HepG2 (cell line): Measurements from ENCODE around the gene EDNRB. TPM values are rescaled to one million over a fixed set of nuclear protein-coding genes. Genes with fewer than 3 reads are reported as not detected.

Experiments used
- ATAC-seq: fragments of 200-7000 bp; cut with Tn5 transposase; 3 replicates; pipeline ENCODE4 v1.9.1; 2020; ENCODE audit warnings: mild to moderate bottlenecking, moderate library complexity
- BruUV-seq: library from RNA; stranded (reverse); fragments of 400-500 nt; replicated peaks from 2 replicates; lab custom pipeline; 2021; lab: Mats Ljungman, UMichigan
- CTCF ChIA-PET: fragments of 300-600 bp; formaldehyde crosslinking; extraction: SDS; loops from one replicate; lab custom pipeline; 2021; ENCODE audit warnings: low total read pairs, inconsistent platforms, low intra/inter-chr PET ratio; lab: Yijun Ruan, JAX
- POLR2A ChIA-PET: fragments of 350-600 bp; sonication (Branson Sonifier 250); formaldehyde crosslinking; loops from one replicate; lab custom pipeline; 2020; ENCODE audit warnings: antibody characterized with exemption, inconsistent platforms; lab: Yijun Ruan, JAX
- DNase-seq: peaks from one replicate; pipeline ENCODE4 v3.0.0-alpha.2; 2015; ENCODE audit warnings: low spot score
- FAIRE-seq: peaks from 3 replicates; lab custom pipeline; 2011; peaks lifted over from hg19 to GRCh38; lab: Jason Lieb, UNC
- H2AFZ ChIP-seq: one replicate; pipeline ENCODE4 v1.6.1; 2011; ENCODE audit warnings: low read length, inconsistent platforms
- H3K27ac ChIP-seq: fragments of 300-600 bp; 3 replicates; pipeline ENCODE4 v1.8.0; 2011; ENCODE audit warnings: mixed run types, mild to moderate bottlenecking, mixed read lengths, low read length, inconsistent platforms; ENCODE audit not compliant: insufficient read depth; ENCODE audit errors: extremely low read length
- H3K27me3 ChIP-seq, 2 experiments: fragments of 200-600 bp in 1 of 2; 2 replicates in 1 of 2; 3 replicates in 1 of 2; pipeline versions ENCODE4 v1.6.0 to v1.8.0; 2011; ENCODE audit warnings: low read length in 2 of 2, mild to moderate bottlenecking in 2 of 2, moderate library complexity in 2 of 2, inconsistent platforms in 1 of 2; ENCODE audit not compliant: insufficient read depth in 2 of 2, control insufficient read depth in 1 of 2
- H3K36me3 ChIP-seq, 2 experiments: fragments of 200-600 bp in 1 of 2; replicated peaks in 1 of 2; 2 replicates in 1 of 2; 3 replicates in 1 of 2; pipeline versions ENCODE4 v1.5.1 to v1.8.0; 2011; ENCODE audit warnings: low read length in 2 of 2, inconsistent platforms in 1 of 2; ENCODE audit not compliant: insufficient read depth in 2 of 2, control insufficient read depth in 1 of 2
- H3K4me1 ChIP-seq: 2 replicates; pipeline ENCODE4 v1.5.1; 2012; ENCODE audit warnings: low read length, inconsistent platforms; ENCODE audit not compliant: insufficient read depth
- H3K4me2 ChIP-seq: 2 replicates; pipeline ENCODE4 v1.6.0; 2011; ENCODE audit warnings: low read depth, low read length, inconsistent platforms
- H3K4me3 ChIP-seq, 3 experiments: fragments of 200-600 bp in 1 of 3; sonication (generic), shearing (Covaris generic) in 1 of 3; replicated peaks in 1 of 3; 2 replicates each; pipeline ENCODE4 v1.5.1; 2011 to 2016; ENCODE audit warnings: low read length in 3 of 3, inconsistent platforms in 2 of 3, low read depth in 2 of 3, mild to moderate bottlenecking in 2 of 3, control low read depth in 1 of 3, mixed read lengths in 1 of 3; ENCODE audit not compliant: insufficient read depth in 1 of 3
- H3K79me2 ChIP-seq: one replicate; pipeline ENCODE4 v1.6.1; 2011; ENCODE audit warnings: low read length, inconsistent platforms; ENCODE audit not compliant: insufficient read depth
- H3K9ac ChIP-seq: 2 replicates; pipeline ENCODE4 v1.6.0; 2011; ENCODE audit warnings: mild to moderate bottlenecking, low read depth, low read length, inconsistent platforms; ENCODE audit not compliant: insufficient read depth
- H3K9me3 ChIP-seq: 2 replicates; pipeline ENCODE4 v1.5.1; 2012; ENCODE audit warnings: mild to moderate bottlenecking, low read length
- H4K20me1 ChIP-seq: 2 replicates; pipeline ENCODE4 v1.6.0; 2011; ENCODE audit warnings: inconsistent platforms, mild to moderate bottlenecking, low read length, moderate library complexity; ENCODE audit not compliant: insufficient read depth
- FOXO1 ChIP-seq: sonication (generic); formaldehyde crosslinking; IDR thresholded peaks from 2 replicates; pipeline ENCODE4 v1.4.0; 2020; ENCODE audit warnings: missing genetic modification reagents
- HNF4A ChIP-seq: sonication (generic); formaldehyde crosslinking; IDR thresholded peaks from 2 replicates; pipeline ENCODE4 v1.4.0; 2020; ENCODE audit warnings: missing genetic modification reagents
- KDM4B ChIP-seq: sonication (generic); formaldehyde crosslinking; IDR thresholded peaks from 2 replicates; pipeline ENCODE4 v1.4.0; 2020; ENCODE audit warnings: missing genetic modification reagents
- MYC ChIP-seq: sonication (generic); formaldehyde crosslinking; IDR thresholded peaks from 2 replicates; pipeline ENCODE4 v1.9.0; 2021; ENCODE audit warnings: missing genetic modification reagents, borderline replicate concordance
- NFKBIZ ChIP-seq: IDR thresholded peaks from 2 replicates; pipeline ENCODE4 v1.6.1; 2018; ENCODE audit warnings: missing genetic modification reagents, missing compliant biosample characterization
- PLRG1 ChIP-seq: fragments of 450-650 bp; conservative IDR thresholded peaks from 2 replicates; pipeline ENCODE4 v1.6.1; 2016
- ZNF282 ChIP-seq: fragments of 450-650 bp; IDR thresholded peaks from 2 replicates; pipeline ENCODE4 v1.6.1; 2018; ENCODE audit not compliant: partially characterized antibody
- ZNF614 ChIP-seq: IDR thresholded peaks from 2 replicates; pipeline ENCODE4 v1.6.1; 2018; ENCODE audit warnings: missing biosample characterization, missing genetic modification reagents, inconsistent platforms, borderline replicate concordance
- ZNF703 ChIP-seq: sonication (generic); formaldehyde crosslinking; IDR thresholded peaks from 2 replicates; pipeline ENCODE4 v1.5.1; 2020; ENCODE audit warnings: missing genetic modification reagents, mild to moderate bottlenecking, moderate library complexity, borderline replicate concordance
- WGBS: methylation state at CpG from one replicate; pipeline ENCODE4 v1.1.6; 2017; ENCODE audit warnings: low lambda C conversion rate; 5-methylcytosine and 5-hydroxymethylcytosine counted together
- in situ Hi-C: cut with HindIII; loops from 2 replicates; pipeline ENCODE4 v1.10.0; 2017; ENCODE audit warnings: low pct_unique_long_range_greater_than_20kb; ENCODE audit not compliant: extremely low pct_ligation_motif_present
- intact Hi-C: fragments of 100-400 bp; cut with micrococcal nuclease; formaldehyde crosslinking; loops from one replicate; pipeline ENCODE4 v1.10.0; 2022; ENCODE audit not compliant: unreplicated experiment
- polyA plus RNA-seq, 8 experiments: library from polyadenylated mRNA; depleted of rRNA in 3 of 8; stranded (reverse) in 7 of 8; unstranded in 1 of 8; fragments of >200 nt; fragmentation: Illumina TruSeq in 4 of 8; extraction: Trizol in 4 of 8; gene quantifications; 2 replicates each; pipeline versions ENCODE4 v1.2.1 to v1.2.3, GENCODE V29; 2011 to 2016; ENCODE audit warnings: low read depth in 4 of 8, missing spikeins in 1 of 8, mixed read lengths in 1 of 8; ENCODE audit not compliant: insufficient read depth in 1 of 8
- total RNA-seq, 5 experiments: library from RNA; depleted of rRNA; stranded (reverse); fragments of >200 nt; fragmentation: Illumina TruSeq; extraction: Trizol; gene quantifications; 2 replicates each; pipeline ENCODE4 v1.2.3, GENCODE V29; 2016; ENCODE audit warnings: low read depth in 1 of 5
- TF ChIP-seq, protein P1 (sequence below): sonication (generic); formaldehyde crosslinking; IDR thresholded peaks from 2 replicates; pipeline ENCODE4 v1.8.0; 2022; ENCODE audit warnings: mild to moderate bottlenecking, missing genetic modification reagents; ENCODE audit not compliant: insufficient replicate concordance

The EDNRB gene
- total and polyA plus RNA-seq, 2 of the 13 experiments (the other 11 are each of a cell fraction or from before 2014, with no cell fraction given), result not detected

- Histone ChIP-seq H3K9me3 (peaks cover 6% of the 10 kb centered on the region; the same call in 1 of the 2 replicates), H3K27me3 (no peaks in the 10 kb centered on the region), H4K20me1 (no peaks in the 10 kb centered on the region), H3K36me3 (no peaks in the 10 kb centered on the region), H3K79me2 (no peaks in the 10 kb centered on the region), H3K27ac (no peak overlapping the region), H2AFZ (no peak overlapping the region), H3K9ac (no peak overlapping the region), H3K4me3 (no peak overlapping the region), H3K4me1 (no peaks in the 10 kb centered on the region)
- ChIA-PET CTCF (no interaction called here), POLR2A (no interaction called here)
- no peak for DNase-seq
- no TSS peak for BruUV-seq
- no peak for FAIRE-seq
- ATAC-seq, result no peak
- intact Hi-C loops, result no loop called here
- in situ Hi-C loops, result no loop called here
- WGBS, result 0% methylated on average over 1 of the region's 1 CpG
- TF ChIP-seq HNF4A (CRISPR knock-in tag) (no peak), MYC (CRISPR knock-in tag) (no peak), PLRG1 (no peak), NFKBIZ (CRISPR knock-in tag) (no peak), ZNF614 (no peak), FOXO1 (CRISPR knock-in tag) (no peak), ZNF703 (CRISPR knock-in tag) (no peak), ZNF282 (no peak), KDM4B (CRISPR knock-in tag) (no peak)
- TF ChIP-seq, protein P1, sequence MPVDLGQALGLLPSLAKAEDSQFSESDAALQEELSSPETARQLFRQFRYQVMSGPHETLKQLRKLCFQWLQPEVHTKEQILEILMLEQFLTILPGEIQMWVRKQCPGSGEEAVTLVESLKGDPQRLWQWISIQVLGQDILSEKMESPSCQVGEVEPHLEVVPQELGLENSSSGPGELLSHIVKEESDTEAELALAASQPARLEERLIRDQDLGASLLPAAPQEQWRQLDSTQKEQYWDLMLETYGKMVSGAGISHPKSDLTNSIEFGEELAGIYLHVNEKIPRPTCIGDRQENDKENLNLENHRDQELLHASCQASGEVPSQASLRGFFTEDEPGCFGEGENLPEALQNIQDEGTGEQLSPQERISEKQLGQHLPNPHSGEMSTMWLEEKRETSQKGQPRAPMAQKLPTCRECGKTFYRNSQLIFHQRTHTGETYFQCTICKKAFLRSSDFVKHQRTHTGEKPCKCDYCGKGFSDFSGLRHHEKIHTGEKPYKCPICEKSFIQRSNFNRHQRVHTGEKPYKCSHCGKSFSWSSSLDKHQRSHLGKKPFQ (CRISPR knock-in tag), result no peak
- TF ChIP-seq, all 625 proteins: peak for 0
- H3K4me2 ChIP-seq, result no peak overlapping the region
These were observed 40.4 kb downstream of the EDNRB start for GRCh38 chr13:77878190-77878589.
